ENCODE measurements around the gene B4GALT5.
"Not testable (repeated sequence)": the region's sequence is repeated elsewhere in the genome, so short reads cannot be mapped to it uniquely, and the experiment has no call there.

Gene B4GALT5

GRCh38 chr20:49669601-49670189 is 44.0 kb downstream of the B4GALT5 start:
- H3K4me3 ChIP-seq (ENCODE audit: low read depth, low read length): no peak overlapping the region
- H3K79me2 ChIP-seq: peaks cover 51% of the 10 kb centered on the region
- no peak overlapping the region for H3K27ac ChIP-seq
- no peak overlapping the region for H2AFZ ChIP-seq
- no peaks in the 10 kb centered on the region for H3K9me3 ChIP-seq (ENCODE audit: control insufficient read depth, low read length)
- no peaks in the 10 kb centered on the region for H3K27me3 ChIP-seq (ENCODE audit: control insufficient read depth, insufficient read depth, low read length)
- peaks cover 11% of the 10 kb centered on the region for H3K4me1 ChIP-seq
- no peaks in the 10 kb centered on the region for H3K36me3 ChIP-seq (ENCODE audit: control insufficient read depth, insufficient read depth, low read length)
- H3K4me2 ChIP-seq (ENCODE audit: low read length): no peak overlapping the region
- no peak for TF ChIP-seq CTCF (IDR thresholded peaks at IDR 0.05)
- no peak overlapping the region for H3K9ac ChIP-seq

GRCh38 chr20:49668878-49669195 is 44.8 kb downstream of the B4GALT5 start:
- peaks cover 11% of the 10 kb centered on the region for H3K4me1 ChIP-seq
- H2AFZ ChIP-seq; H3K4me2 ChIP-seq (ENCODE audit: low read length); H3K27ac ChIP-seq; H3K27me3 ChIP-seq (ENCODE audit: control insufficient read depth, insufficient read depth, low read length); H3K4me3 ChIP-seq (ENCODE audit: low read depth, low read length); H3K36me3 ChIP-seq (ENCODE audit: control insufficient read depth, insufficient read depth, low read length); H3K9ac ChIP-seq; H3K9me3 ChIP-seq (ENCODE audit: control insufficient read depth, low read length): not testable (repeated sequence)
- H3K79me2 ChIP-seq: peaks cover 52% of the 10 kb centered on the region

- Histone ChIP-seq H3K4me2 (ENCODE audit: low read length) (no peak overlapping the region), H2AFZ (no peak overlapping the region), H3K9me3 (ENCODE audit: control insufficient read depth, low read length) (no peaks in the 10 kb centered on the region), H3K27me3 (ENCODE audit: control insufficient read depth, insufficient read depth, low read length) (no peaks in the 10 kb centered on the region), H3K4me1 (peaks cover 11% of the 10 kb centered on the region), H3K79me2 (peaks cover 53% of the 10 kb centered on the region), H3K36me3 (ENCODE audit: control insufficient read depth, insufficient read depth, low read length) (no peaks in the 10 kb centered on the region), H3K27ac (no peak overlapping the region), H3K9ac (no peak overlapping the region), H3K4me3 (ENCODE audit: low read depth, low read length) (no peak overlapping the region)
- no peak for TF ChIP-seq CTCF (IDR thresholded peaks at IDR 0.05)
Measured at GRCh38 chr20:49668181-49668877, 45.3 kb downstream of the B4GALT5 start.

GRCh38 chr20:49666911-49667310 is 46.8 kb downstream of the B4GALT5 start:
- TF ChIP-seq CTCF (IDR thresholded peaks at IDR 0.05): no peak
- Histone ChIP-seq H3K27me3 (ENCODE audit: control insufficient read depth, insufficient read depth, low read length) (no peaks in the 10 kb centered on the region), H3K4me3 (ENCODE audit: low read depth, low read length) (no peak overlapping the region), H3K4me2 (ENCODE audit: low read length) (no peak overlapping the region), H3K4me1 (peaks cover 8% of the 10 kb centered on the region), H3K27ac (no peak overlapping the region), H2AFZ (no peak overlapping the region), H3K9me3 (ENCODE audit: control insufficient read depth, low read length) (no peaks in the 10 kb centered on the region), H3K9ac (no peak overlapping the region), H3K36me3 (ENCODE audit: control insufficient read depth, insufficient read depth, low read length) (no peaks in the 10 kb centered on the region), H3K79me2 (peaks cover 44% of the 10 kb centered on the region)

- no peaks in the 10 kb centered on the region for H3K36me3 ChIP-seq (ENCODE audit: control insufficient read depth, insufficient read depth, low read length)
- H3K4me3 ChIP-seq (ENCODE audit: low read depth, low read length): no peak overlapping the region
- H3K4me1 ChIP-seq: peaks cover 8% of the 10 kb centered on the region
- H3K79me2 ChIP-seq: peaks cover 36% of the 10 kb centered on the region
- H3K9me3 ChIP-seq (ENCODE audit: control insufficient read depth, low read length): no peaks in the 10 kb centered on the region
- no peaks in the 10 kb centered on the region for H3K27me3 ChIP-seq (ENCODE audit: control insufficient read depth, insufficient read depth, low read length)
- no peak overlapping the region for H2AFZ ChIP-seq
- TF ChIP-seq CTCF (IDR thresholded peaks at IDR 0.05): no peak
- no peak overlapping the region for H3K9ac ChIP-seq
- H3K27ac ChIP-seq: no peak overlapping the region
- H3K4me2 ChIP-seq (ENCODE audit: low read length): no peak overlapping the region
Measured at GRCh38 chr20:49665796-49666195, 47.9 kb downstream of the B4GALT5 start.
